ENCODE data around the gene DNAH14. TPM values are rescaled to one million over a fixed set of nuclear protein-coding genes. Genes with fewer than 3 reads are reported as not detected.

DNAH14 gene
- total and polyA plus RNA-seq, 2 of the 4 experiments (the other 2 are of a cell fraction), result 2.7 to 3.6 TPM

GRCh38 chr1:224958490-224958889 lies 29.0 kb downstream of the DNAH14 start:
- CTCF ChIA-PET, result interaction anchor here (1.7 kb wide), 1 partner anchor 10 kb away, joined by 3 read pairs; no protein-coding TSS in a partner anchor
- no TSS peak for BruUV-seq (replicated peaks)
- Histone ChIP-seq H2BK5ac (ENCODE audit: low read depth, low read length, poor library complexity, severe bottlenecking) (no peak overlapping the region), H2BK20ac (ENCODE audit: low read depth, low read length) (no peak overlapping the region), H3K36me3 (ENCODE audit: control insufficient read depth, insufficient read depth, low read length) (no peaks in the 10 kb centered on the region), H3K56ac (ENCODE audit: extremely low read depth, insufficient read depth, low read length) (no peak overlapping the region), H2AK9ac (replicated peaks; ENCODE audit: low read depth, low read length, poor library complexity) (no peak overlapping the region), H2BK120ac (ENCODE audit: low read depth, low read length) (no peak overlapping the region), H2BK15ac (ENCODE audit: low read depth, low read length) (no peak overlapping the region), H4K8ac (ENCODE audit: low read depth in 2 of 2, low read length in 2 of 2) (no peak overlapping the region), H4K5ac (ENCODE audit: low read depth, low read length) (no peak overlapping the region), H3K79me1 (ENCODE audit: low read depth in 1 of 2, low read length in 2 of 2) (no peaks in the 10 kb centered on the region), H4K91ac (ENCODE audit: insufficient read depth, low read depth, low read length) (no peak overlapping the region), H2AFZ (replicated peaks; ENCODE audit: low read length, poor library complexity) (no peak overlapping the region), H3K9me3 (ENCODE audit: control insufficient read depth, insufficient read depth, low read length) (no peaks in the 10 kb centered on the region), H3K9me1 (ENCODE audit: insufficient read depth, low read length) (no peaks in the 10 kb centered on the region), H3K27me3 (ENCODE audit: control insufficient read depth, insufficient read depth, low read length) (no peaks in the 10 kb centered on the region), H3K4me3 (ENCODE audit: insufficient read depth, low read depth, low read length) (no peak overlapping the region), H2AK5ac (ENCODE audit: low read depth, low read length) (no peak overlapping the region), H3K14ac (replicated peaks; ENCODE audit: low read depth, low read length) (no peak overlapping the region), H3K4me2 (ENCODE audit: low read depth, low read length) (no peak overlapping the region), H3K18ac (ENCODE audit: low read depth, low read length) (no peak overlapping the region), H3K23ac (ENCODE audit: low read depth, low read length) (no peak overlapping the region), H3K4me1 (ENCODE audit: control insufficient read depth, insufficient read depth, low read length) (no peaks in the 10 kb centered on the region), H3K9ac (ENCODE audit: low read depth, low read length) (no peak overlapping the region), H3K27ac (ENCODE audit: insufficient read depth, low read length) (no peak overlapping the region), H4K20me1 (ENCODE audit: insufficient read depth, low read length) (no peaks in the 10 kb centered on the region), H3K4ac (ENCODE audit: low read depth, low read length) (no peak overlapping the region)
- POLR2A ChIA-PET (ENCODE audit: unreplicated experiment), result no interaction called here
- in situ Hi-C loops (cut with MboI; ENCODE audit: low sequenced_read_pairs), result no loop called here
- dilution Hi-C loops (cut with HindIII; ENCODE audit: low sequenced_read_pairs, unreplicated experiment), result no loop called here
- DNase-seq (no peak), ATAC-seq (ENCODE audit: low read depth) (no peak)
- intact Hi-C loops (cut with micrococcal nuclease), result no loop called here
- no peak for TF ChIP-seq MXI1 (IDR thresholded peaks at IDR 0.05; ENCODE audit: borderline replicate concordance, low read depth, low read length)
- TF ChIP-seq MAFK (IDR thresholded peaks at IDR 0.05; ENCODE audit: low read depth, low read length), result no peak
- TF ChIP-seq ELK1 (IDR thresholded peaks at IDR 0.05; ENCODE audit: borderline replicate concordance, low read depth, low read length), result no peak
- TF ChIP-seq USF2 (IDR thresholded peaks at IDR 0.05; ENCODE audit: low read depth, low read length), result no peak
- TF ChIP-seq FOS (IDR thresholded peaks at IDR 0.05; ENCODE audit: low read depth, low read length), result no peak
- TF ChIP-seq MAZ (IDR thresholded peaks at IDR 0.05; ENCODE audit: borderline replicate concordance, low read depth, low read length), result no peak
- WGBS, 2 experiments (ENCODE audit: extremely low coverage in 2 of 2, insufficient read length in 1 of 2), result no CpG with 5 or more reads among the region's 1 CpG

Measured in IMR-90 (cell line).